Panc1 (cell line): ENCODE data around the gene TADA3. TPM values are rescaled to one million over a fixed set of nuclear protein-coding genes. Genes with fewer than 3 reads are reported as not detected.

Experiments used
- ATAC-seq: fragments of 200-7000 bp; cut with Tn5 transposase; 2 replicates; pipeline ENCODE4 v1.9.1; 2020; ENCODE audit warnings: mild to moderate bottlenecking, moderate library complexity
- BruUV-seq: library from RNA; stranded (reverse); fragments of 400-500 nt; replicated peaks from 2 replicates; lab custom pipeline; 2021; lab: Mats Ljungman, UMichigan
- CTCF ChIA-PET: fragments of 300-600 bp; sonication (Branson Sonifier 250); formaldehyde crosslinking; loops from one replicate; lab custom pipeline; 2022; ENCODE audit warnings: antibody characterized with exemption; lab: Charles Lee
- POLR2A ChIA-PET: fragments of 300-600 bp; sonication (Branson Sonifier 250); formaldehyde crosslinking; loops from one replicate; lab custom pipeline; 2022; ENCODE audit warnings: antibody characterized with exemption; lab: Charles Lee
- DNase-seq: peaks from one replicate; pipeline ENCODE4 v3.0.0-alpha.2; 2010; ENCODE audit warnings: low read depth, low spot score
- H3K27ac ChIP-seq: 2 replicates; pipeline ENCODE4 v1.5.1; 2011; ENCODE audit warnings: mild to moderate bottlenecking, low read length, inconsistent platforms
- H3K27me3 ChIP-seq: fragments of 200-500 bp; sonication (Bioruptor generic); 2 replicates; pipeline ENCODE4 v1.6.0; 2014; ENCODE audit warnings: low read length, inconsistent platforms; ENCODE audit not compliant: control insufficient read depth, insufficient read depth
- H3K36me3 ChIP-seq: fragments of 200-500 bp; sonication (Bioruptor generic); 2 replicates; pipeline ENCODE4 v1.5.1; 2014; ENCODE audit warnings: inconsistent platforms, mild to moderate bottlenecking, low read length, moderate library complexity; ENCODE audit not compliant: control insufficient read depth, insufficient read depth
- H3K4me1 ChIP-seq: 2 replicates; pipeline ENCODE4 v1.5.1; 2011; ENCODE audit warnings: inconsistent platforms, mild to moderate bottlenecking, low read length, moderate library complexity; ENCODE audit not compliant: control insufficient read depth, insufficient read depth
- H3K4me3 ChIP-seq, 2 experiments: 2 replicates each; pipeline ENCODE4 v1.5.1; 2011 to 2012; ENCODE audit warnings: low read depth in 2 of 2, low read length in 2 of 2, mild to moderate bottlenecking in 2 of 2, inconsistent platforms in 1 of 2, moderate library complexity in 1 of 2
- H3K9me3 ChIP-seq: fragments of 200-500 bp; sonication (Bioruptor generic); 2 replicates; pipeline ENCODE4 v1.5.1; 2014; ENCODE audit warnings: low read depth, mild to moderate bottlenecking, inconsistent platforms, low read length, moderate library complexity; ENCODE audit not compliant: control insufficient read depth, insufficient read depth
- POLR2AphosphoS5 ChIP-seq: IDR thresholded peaks from 2 replicates; pipeline ENCODE4 v1.6.1; 2012; ENCODE audit warnings: mild to moderate bottlenecking, low read depth, low read length, moderate library complexity
- SIN3A ChIP-seq: IDR thresholded peaks from 2 replicates; pipeline ENCODE4 v1.6.1; 2012; ENCODE audit warnings: low read depth, mild to moderate bottlenecking, low read length, moderate library complexity, borderline replicate concordance; ENCODE audit not compliant: insufficient read depth
- TCF7L2 ChIP-seq: IDR thresholded peaks from 2 replicates; pipeline ENCODE4 v1.6.1; 2011; ENCODE audit warnings: mild to moderate bottlenecking, low read depth, low read length, inconsistent platforms
- in situ Hi-C: cut with HindIII; loops from 2 replicates; pipeline ENCODE4 v1.10.0; 2016; ENCODE audit warnings: low sequenced_read_pairs, low pct_unique_long_range_greater_than_20kb
- intact Hi-C: fragments of 100-400 bp; cut with micrococcal nuclease; formaldehyde crosslinking; loops from one replicate; pipeline ENCODE4 v1.10.0; 2022; ENCODE audit not compliant: unreplicated experiment
- total RNA-seq: library from RNA; stranded (reverse); gene quantifications from one replicate; pipeline ENCODE4 v1.2.1, GENCODE V29; 2021; ENCODE audit not compliant: unreplicated experiment
- TF ChIP-seq, protein P1 (sequence below): fragments of 450-650 bp; IDR thresholded peaks from 2 replicates; pipeline ENCODE4 v1.5.1; 2017; ENCODE audit warnings: mild to moderate bottlenecking
- TF ChIP-seq, protein P2 (sequence below), 2 experiments: IDR thresholded peaks; 2 replicates each; pipeline ENCODE4 v1.6.1; 2011 to 2012; ENCODE audit warnings: low read depth in 2 of 2, control low read depth in 1 of 2, low read length in 1 of 2, mild to moderate bottlenecking in 1 of 2, moderate library complexity in 1 of 2; ENCODE audit not compliant: insufficient read depth in 1 of 2

TADA3 gene
- total RNA-seq, 1 experiment from 2014 or later, result 61.3 TPM

DNA sequence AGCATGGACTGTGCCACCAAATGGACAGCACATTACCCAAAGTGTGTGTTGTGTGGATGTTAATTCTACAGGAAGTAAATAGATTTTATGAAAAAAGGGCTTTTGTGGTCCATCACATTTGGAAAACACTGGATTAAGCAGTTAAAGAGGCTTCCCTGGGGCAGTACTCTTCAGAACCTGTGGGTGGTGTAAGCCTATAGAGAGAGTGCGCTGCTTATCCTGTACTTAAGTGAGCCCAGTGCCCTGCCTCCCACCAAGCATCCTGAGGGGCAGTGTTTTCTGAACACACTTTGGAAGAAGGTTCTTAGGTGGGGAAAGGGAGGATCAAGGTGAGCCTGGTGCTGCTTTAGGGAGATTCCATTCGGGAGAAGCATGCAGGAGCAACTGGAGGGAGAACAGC lies 28.7 kb upstream of the TADA3 start:
- Histone ChIP-seq H3K9me3 (no peaks in the 10 kb centered on the region), H3K4me1 (no peaks in the 10 kb centered on the region), H3K27me3 (no peaks in the 10 kb centered on the region), H3K27ac (no peak overlapping the region), H3K4me3 (no peak overlapping the region), H3K36me3 (no peaks in the 10 kb centered on the region)
- intact Hi-C loops, result no loop called here
- no peak for TF ChIP-seq TCF7L2
- TF ChIP-seq SIN3A, result no peak
- TF ChIP-seq, protein P1, sequence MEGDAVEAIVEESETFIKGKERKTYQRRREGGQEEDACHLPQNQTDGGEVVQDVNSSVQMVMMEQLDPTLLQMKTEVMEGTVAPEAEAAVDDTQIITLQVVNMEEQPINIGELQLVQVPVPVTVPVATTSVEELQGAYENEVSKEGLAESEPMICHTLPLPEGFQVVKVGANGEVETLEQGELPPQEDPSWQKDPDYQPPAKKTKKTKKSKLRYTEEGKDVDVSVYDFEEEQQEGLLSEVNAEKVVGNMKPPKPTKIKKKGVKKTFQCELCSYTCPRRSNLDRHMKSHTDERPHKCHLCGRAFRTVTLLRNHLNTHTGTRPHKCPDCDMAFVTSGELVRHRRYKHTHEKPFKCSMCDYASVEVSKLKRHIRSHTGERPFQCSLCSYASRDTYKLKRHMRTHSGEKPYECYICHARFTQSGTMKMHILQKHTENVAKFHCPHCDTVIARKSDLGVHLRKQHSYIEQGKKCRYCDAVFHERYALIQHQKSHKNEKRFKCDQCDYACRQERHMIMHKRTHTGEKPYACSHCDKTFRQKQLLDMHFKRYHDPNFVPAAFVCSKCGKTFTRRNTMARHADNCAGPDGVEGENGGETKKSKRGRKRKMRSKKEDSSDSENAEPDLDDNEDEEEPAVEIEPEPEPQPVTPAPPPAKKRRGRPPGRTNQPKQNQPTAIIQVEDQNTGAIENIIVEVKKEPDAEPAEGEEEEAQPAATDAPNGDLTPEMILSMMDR, result no peak; the same call in 1 of the 2 replicates
- no peak for TF ChIP-seq POLR2AphosphoS5
- TF ChIP-seq, protein P2, sequence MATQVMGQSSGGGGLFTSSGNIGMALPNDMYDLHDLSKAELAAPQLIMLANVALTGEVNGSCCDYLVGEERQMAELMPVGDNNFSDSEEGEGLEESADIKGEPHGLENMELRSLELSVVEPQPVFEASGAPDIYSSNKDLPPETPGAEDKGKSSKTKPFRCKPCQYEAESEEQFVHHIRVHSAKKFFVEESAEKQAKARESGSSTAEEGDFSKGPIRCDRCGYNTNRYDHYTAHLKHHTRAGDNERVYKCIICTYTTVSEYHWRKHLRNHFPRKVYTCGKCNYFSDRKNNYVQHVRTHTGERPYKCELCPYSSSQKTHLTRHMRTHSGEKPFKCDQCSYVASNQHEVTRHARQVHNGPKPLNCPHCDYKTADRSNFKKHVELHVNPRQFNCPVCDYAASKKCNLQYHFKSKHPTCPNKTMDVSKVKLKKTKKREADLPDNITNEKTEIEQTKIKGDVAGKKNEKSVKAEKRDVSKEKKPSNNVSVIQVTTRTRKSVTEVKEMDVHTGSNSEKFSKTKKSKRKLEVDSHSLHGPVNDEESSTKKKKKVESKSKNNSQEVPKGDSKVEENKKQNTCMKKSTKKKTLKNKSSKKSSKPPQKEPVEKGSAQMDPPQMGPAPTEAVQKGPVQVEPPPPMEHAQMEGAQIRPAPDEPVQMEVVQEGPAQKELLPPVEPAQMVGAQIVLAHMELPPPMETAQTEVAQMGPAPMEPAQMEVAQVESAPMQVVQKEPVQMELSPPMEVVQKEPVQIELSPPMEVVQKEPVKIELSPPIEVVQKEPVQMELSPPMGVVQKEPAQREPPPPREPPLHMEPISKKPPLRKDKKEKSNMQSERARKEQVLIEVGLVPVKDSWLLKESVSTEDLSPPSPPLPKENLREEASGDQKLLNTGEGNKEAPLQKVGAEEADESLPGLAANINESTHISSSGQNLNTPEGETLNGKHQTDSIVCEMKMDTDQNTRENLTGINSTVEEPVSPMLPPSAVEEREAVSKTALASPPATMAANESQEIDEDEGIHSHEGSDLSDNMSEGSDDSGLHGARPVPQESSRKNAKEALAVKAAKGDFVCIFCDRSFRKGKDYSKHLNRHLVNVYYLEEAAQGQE (IDR thresholded peaks at IDR 0.05; ENCODE audit: insufficient read depth in 1 of 2, low read depth in 2 of 2, low read length in 1 of 2), result no peak
- CTCF ChIA-PET, result no interaction called here
- POLR2A ChIA-PET, result no interaction called here
- in situ Hi-C loops, result no loop called here
- ATAC-seq (peak; percentile 89), DNase-seq (no peak)
- no TSS peak for BruUV-seq

DNA sequence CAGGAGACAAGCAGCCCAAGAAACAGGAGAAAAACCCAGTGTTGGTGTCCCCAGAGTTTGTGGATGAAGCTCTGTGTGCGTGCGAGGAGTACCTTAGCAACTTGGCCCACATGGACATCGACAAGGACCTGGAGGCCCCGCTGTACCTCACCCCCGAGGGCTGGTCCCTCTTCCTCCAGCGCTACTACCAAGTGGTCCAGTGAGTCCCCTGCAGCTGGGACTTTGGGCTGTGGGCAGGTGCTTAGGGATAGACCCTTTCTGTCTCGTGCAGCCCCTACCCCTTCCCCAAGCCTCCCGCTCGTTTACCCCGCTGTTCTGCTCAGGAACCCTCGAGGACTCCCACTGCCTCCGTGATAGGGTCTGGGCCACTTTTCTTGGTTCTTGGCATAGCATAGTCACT lies 28.3 kb upstream of the TADA3 start:
- ChIA-PET POLR2A (no interaction called here), CTCF (no interaction called here)
- ATAC-seq, result no peak
- TF ChIP-seq, protein P2 (IDR thresholded peaks at IDR 0.05; ENCODE audit: insufficient read depth in 1 of 2, low read depth in 2 of 2, low read length in 1 of 2), result no peak
- TF ChIP-seq, protein P1, result no peak
- TF ChIP-seq TCF7L2, result no peak
- no peak for TF ChIP-seq SIN3A
- no peak for TF ChIP-seq POLR2AphosphoS5
- in situ Hi-C loops, result no loop called here
- intact Hi-C loops, result no loop called here
- no peak for DNase-seq
- H3K4me3 ChIP-seq, result no peak overlapping the region
- no peaks in the 10 kb centered on the region for H3K27me3 ChIP-seq
- H3K36me3 ChIP-seq, result no peaks in the 10 kb centered on the region
- no peaks in the 10 kb centered on the region for H3K9me3 ChIP-seq
- H3K27ac ChIP-seq, result no peak overlapping the region
- no TSS peak for BruUV-seq
- H3K4me1 ChIP-seq, result no peaks in the 10 kb centered on the region
